Measurements from ENCODE around the gene MBTD1.
"Not testable (repeated sequence)": the region's sequence is repeated elsewhere in the genome, so short reads cannot be mapped to it uniquely, and the experiment has no call there.

The MBTD1 gene
- 5.2 to 40.0 (median 22.1) reads per million in 18 experiments for total RNA-seq

GRCh38 chr17:51259564-51260236 lies at the start of gene MBTD1:
MBTD1 (minus strand) TSS chr17:51260049; CDS start chr17:51225161, 34,888 bp downstream.
- DNase-seq = peak; percentile 95

- no peak for DNase-seq
Observed at GRCh38 chr17:51305182-51305581, 45.3 kb upstream of the MBTD1 start.

DNA sequence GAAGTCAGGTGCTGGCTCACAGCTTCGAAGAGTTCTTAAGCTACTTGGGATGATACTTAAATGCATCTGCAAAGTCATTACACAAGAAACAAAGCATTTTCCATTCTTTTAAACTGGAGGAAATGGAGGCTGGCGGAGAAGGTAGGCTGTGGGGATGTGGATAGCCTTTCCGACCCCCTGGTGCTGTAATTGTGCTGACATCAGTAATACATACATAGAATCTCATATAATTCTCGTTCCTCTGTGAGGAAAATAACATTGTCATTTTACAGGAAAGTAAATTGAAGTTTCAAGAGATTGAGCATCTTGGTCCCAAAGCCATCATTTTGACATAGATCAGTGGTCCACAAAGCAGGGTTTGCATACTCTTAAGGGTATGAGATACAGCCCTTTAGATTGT lies 40.0 kb upstream of the MBTD1 start:
- no peak for DNase-seq

DNA sequence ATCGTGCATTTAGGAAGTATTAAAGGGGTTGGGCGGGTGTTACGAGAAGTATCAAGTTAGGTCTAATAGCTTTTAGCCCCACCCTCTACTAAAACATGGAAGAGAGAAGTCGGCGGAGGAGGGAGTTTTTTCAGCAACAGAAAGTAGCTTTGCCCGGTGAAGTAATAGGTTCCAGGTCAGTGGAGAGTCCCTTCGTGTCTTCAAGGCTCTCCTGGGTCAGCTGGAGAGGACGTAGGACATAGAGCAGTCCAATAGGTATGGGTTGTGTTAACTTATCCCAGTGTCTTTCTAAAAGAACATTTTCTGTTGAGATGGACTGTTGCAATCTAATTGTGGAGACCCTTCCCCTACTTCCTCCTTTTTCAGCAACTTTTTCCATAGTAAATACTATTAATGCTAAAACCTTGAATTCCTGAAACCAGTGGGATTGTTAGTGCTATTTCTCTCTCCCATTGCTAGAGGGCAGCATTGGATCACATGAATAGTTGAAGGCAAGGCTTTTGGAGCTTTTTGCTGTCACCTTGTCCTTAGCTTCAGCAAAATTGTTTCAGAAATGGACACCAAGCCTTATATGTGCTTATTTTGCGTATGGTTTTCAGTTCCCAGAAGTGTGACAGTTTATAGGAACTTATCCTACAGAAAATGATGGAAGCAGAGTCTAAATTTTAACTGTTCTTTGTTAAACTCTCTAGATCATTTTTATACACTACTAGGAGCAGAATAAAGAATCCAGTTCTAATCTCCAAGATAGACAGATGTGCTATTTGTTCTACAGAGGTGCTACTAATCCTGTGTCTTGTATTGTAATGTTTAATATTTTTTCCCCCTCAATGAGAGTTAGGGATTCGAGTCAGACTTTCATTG lies 38.9 kb upstream of the MBTD1 start:
- DNase-seq = peak; percentile 12 to 24

- DNase-seq = not testable (repeated sequence)
Observed at GRCh38 chr17:51294338-51294737, 34.5 kb upstream of the MBTD1 start.

DNA sequence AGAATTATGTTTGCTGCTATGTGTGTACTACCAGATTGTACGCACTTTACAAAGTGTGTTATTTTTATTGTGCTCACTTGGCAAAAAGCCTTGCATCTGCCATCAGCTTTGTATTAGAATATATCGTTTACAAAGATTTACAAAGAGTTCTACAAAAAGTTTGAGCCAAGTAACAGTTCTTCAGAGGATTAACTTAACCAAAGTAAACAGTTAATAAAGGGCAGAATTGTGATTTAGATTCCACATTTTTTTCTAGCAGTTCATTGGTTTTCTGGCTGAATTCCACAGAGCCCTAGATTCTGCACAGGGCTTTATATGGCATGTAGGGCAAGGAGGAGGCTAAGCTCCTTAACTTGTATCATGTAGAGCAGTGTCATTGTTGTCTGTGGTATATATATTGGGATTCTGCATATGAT lies 29.9 kb upstream of the MBTD1 start:
- DNase-seq = no peak

DNA sequence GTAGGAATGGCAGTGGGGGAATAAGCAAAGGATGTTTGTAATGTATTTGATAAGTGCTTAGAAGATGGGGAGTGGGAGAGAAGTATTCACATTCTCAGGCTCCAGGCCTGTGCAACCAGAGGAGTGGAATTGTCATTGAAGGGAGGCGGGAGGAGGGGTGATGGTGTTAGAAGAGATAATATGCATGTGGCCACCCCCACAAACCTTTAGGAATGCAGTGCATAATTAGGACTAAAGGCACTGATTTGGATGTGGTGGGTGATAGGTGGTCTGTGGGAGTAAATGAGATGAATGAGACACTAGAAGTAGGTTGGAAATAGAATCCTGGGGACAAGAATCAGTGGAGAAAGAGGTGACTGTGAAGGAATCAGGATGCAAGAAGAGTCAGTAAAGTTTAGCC lies 27.6 kb upstream of the MBTD1 start:
- DNase-seq = no peak

DNA sequence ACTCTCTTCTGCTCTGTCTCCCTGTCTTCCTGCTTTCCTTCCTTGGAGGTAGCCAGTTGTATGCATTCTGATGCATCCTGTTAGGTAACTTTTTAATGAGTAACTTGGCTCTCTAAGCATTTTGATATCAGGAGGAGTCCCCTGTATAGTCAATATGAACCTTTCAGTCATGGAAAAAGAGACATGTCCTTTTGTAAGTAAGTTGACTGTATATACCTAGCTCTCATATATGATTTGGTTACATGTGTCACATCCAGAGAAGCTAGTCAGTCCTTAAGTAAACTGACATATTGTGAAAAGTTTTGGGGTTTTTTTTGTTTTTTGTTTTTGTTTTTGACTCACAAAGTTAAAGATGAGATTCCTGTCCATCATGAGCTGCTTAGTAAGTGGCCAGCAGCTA lies 19.3 kb upstream of the MBTD1 start:
- no peak for DNase-seq

DNA sequence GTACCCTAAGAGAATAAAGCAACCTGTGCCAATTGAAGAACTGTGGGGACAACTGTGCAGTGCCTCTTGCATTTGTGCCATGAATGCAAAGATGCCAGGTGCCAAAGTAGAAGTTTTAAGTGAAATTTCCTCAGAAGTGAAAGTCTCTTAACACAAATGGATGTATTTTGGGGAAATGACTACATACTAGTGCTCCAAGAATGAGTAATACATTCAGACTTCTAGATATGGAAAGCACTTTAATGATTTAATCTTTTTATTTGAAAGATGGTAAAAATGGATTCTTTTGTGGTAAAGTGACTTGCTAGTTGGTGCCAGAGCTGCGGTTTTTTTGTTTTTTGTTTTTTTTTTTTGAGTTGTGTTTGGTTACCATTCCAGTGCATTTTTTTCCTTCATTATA lies 15.5 kb upstream of the MBTD1 start:
- no peak for DNase-seq

GRCh38 chr17:51272812-51273211 lies 13.0 kb upstream of the MBTD1 start:
- no peak for DNase-seq

DNA sequence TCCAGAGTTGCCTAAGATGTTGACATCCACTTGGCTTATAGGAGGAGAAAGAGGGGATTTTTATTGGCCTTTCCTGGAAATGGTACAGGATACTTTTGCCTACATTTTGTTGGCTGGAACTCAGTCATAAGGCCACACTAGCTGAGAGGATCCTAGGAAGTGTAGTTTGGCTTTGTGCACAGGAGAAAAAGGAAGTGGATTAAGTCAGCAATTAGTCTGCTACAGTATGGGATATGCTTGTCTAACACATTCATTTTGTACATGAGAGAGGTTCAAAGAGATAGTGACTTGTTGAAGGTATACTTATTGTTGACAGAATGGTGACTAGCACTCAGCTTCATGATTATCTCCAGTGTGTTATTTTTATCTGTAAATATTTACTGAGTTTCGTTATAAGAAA lies 10.8 kb upstream of the MBTD1 start:
- peak; percentile 25 to 31 for DNase-seq

GRCh38 chr17:51269991-51270390 lies 10.1 kb upstream of the MBTD1 start:
- peak in 1 of 2 donors; percentile 45 for DNase-seq

GRCh38 chr17:51264466-51264865 lies 4.6 kb upstream of the MBTD1 start:
- not testable (repeated sequence) for DNase-seq

- peak in 1 of 2 donors; percentile 6 for DNase-seq
Observed at GRCh38 chr17:51263006-51263405, 3.2 kb upstream of the MBTD1 start.

GRCh38 chr17:51261024-51261963 lies 1.4 kb upstream of the MBTD1 start:
- peak; percentile 85 to 93 for DNase-seq

DNA sequence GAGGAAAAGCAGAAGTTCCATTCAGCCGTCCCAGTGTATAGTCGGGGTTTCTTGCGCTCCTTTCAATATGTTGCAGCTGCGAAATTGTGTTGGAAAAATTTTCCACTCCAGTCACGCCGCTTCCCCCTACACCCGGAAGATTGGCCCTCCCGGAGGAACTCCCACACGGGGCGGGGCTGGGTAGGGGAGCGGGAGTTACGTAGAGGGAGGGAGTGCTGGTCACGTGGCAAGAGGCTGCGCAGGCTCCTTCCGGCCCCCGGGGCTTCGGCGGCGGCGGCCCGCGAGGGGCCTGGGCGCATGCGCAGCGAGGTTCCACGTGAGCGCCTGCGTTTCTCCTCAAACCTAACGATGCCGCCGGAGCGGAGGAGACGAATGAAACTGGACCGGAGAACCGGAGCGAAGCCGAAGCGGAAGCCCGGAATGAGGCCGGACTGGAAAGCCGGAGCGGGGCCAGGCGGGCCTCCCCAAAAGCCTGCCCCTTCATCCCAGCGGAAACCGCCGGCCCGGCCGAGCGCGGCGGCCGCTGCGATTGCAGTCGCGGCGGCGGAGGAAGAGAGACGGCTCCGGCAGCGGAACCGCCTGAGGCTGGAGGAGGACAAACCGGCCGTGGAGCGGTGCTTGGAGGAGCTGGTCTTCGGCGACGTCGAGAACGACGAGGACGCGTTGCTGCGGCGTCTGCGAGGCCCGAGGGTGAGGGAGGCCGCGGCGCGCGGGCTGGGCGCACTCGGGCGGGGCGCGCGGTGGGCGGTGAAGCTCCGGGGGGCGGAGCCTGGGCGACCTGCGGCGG lies 581 bp upstream of the MBTD1 start, which contains the start of gene UTP18:
TSS of gene UTP18 (plus strand) at position 310 of the 787 bp plus-strand sequence. CDS start at position 349, 39 bp downstream.
- DNase-seq = peak; percentile 98 to 99

DNA sequence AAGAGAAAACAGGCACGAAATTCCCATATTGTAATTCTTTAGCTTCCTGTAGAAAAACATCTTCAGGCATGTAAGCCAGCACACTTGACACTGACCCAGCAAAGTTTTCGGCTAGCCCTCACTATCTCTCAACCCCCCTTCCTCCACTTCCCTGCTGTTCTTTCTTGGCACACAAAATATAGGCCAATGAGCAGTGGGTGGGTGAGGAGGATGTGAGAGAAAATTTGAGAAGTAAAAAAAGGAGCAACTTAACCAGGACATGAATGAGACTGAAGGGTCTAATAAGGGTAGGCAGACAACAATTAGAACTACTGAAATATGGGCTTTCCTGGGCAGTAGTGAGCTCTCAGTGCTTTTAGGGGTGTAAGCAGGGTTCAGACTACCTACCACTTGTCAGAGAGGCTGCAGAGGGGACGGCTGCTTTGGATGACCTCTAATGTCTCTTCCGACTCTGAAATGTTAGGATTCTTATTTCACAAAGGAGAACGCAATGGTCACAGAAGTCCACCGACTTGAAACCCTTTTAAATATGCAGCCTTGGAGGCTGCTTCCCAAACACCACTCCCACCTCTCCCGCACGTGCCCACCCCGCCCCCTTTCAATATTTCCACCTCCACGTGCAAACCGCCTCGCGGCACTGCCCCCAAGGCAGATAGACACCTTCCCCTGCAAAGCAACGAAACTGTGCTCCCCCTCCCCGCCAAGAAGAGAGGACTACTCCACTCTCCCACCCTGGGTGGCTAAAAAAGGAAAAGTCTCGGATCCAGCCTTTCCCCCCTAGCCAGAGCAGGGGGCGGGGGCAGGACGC lies 889 bp downstream of the MBTD1 start:
- peak; percentile 76 to 78 for DNase-seq

DNA sequence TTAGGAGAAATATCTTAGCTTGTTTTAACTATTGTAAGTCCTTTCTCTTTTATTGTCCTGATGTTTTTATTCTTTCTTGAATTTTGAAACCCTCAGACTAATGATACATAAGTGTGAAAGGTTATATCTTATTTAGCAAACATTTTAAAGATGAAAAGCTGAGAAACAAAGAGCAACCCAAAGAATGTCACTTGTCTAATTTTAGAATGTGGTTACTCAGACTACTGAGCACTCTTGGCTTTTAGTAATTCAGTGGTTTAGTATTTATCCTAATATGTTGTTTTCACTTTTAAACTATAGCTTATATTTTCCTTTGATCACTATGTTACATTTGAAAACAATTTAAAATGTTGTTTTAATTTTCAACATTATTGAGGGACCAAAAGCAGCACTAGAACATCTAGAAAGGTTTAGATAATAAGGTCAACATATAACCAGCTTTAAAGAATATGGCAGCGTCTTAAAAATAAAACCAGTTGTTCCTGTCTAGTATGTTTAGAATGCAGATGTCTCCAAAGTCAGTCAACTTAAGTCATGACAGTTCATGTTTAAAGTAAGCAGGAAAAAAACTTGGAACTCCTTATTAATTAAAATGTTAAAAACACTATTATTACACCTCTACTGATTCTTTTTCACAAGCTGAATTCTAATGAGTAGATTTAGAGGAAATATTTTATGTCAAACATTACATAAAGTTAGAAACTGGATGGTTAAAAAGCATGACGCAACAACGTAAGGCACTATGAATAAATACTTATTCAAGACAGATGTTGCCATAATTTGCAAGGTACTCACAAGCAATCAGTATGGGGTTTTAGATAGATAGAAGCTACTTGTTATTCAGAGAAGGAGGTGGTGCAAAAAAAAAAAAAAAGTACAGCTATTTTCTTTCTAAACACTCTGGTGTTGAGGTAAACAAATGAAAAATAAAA lies 2.4 kb downstream of the MBTD1 start:
- no peak for DNase-seq

DNA sequence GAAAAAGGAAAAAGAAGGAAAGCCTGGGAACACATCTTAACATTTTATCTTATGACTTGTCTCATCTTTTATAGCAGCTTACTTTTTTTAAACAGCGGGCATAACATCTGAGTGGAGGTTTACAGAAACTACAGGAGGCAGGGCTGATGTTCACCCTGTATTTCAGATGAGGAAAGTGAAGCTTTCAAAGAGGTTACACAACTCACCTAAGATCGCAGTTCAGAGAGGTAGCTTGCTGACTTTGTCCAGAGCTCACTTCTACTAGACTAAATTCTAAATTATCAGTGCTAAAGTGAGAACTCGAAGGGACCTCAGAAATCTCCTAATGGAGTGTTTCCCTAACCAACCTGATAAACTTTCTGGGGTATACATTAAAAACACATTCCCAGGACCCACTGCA lies 3.7 kb downstream of the MBTD1 start:
- DNase-seq = no peak

- no peak for DNase-seq
Observed at GRCh38 chr17:51255673-51256072, 4.2 kb downstream of the MBTD1 start.

Data from inflammatory macrophage (primary cell).